IMR-90 (cell line): ENCODE measurements around the gene RAB34. TPM values are rescaled to one million over a fixed set of nuclear protein-coding genes. Genes with fewer than 3 reads are reported as not detected.

Experiments
- NFE2L2 ChIP-seq: fragments of 150-350 bp; IDR thresholded peaks from 2 replicates; pipeline ENCODE4 v1.6.1; 2016; ENCODE audit warnings: low read depth, mild to moderate bottlenecking, low read length
- polyA plus RNA-seq, 3 experiments: library from polyadenylated mRNA; depleted of rRNA; stranded (reverse); fragments of >200 nt; gene quantifications; 2 replicates each; pipeline ENCODE4 v1.2.3, GENCODE V29; 2012; ENCODE audit warnings: low replicate concordance in 1 of 3
- total RNA-seq: library from RNA; depleted of rRNA; stranded (reverse); fragments of >200 nt; gene quantifications from 2 replicates; pipeline ENCODE4 v1.2.3, GENCODE V29; 2012
- TF ChIP-seq, protein P1 (sequence below): conservative IDR thresholded peaks from 2 replicates; pipeline ENCODE4 v1.5.1; 2012; ENCODE audit warnings: mild to moderate bottlenecking, low read depth, low read length, improper control_type of control experiment

RAB34 gene
- total and polyA plus RNA-seq, 2 of the 4 experiments (the other 2 are of a cell fraction), result 351 to 387 TPM

DNA sequence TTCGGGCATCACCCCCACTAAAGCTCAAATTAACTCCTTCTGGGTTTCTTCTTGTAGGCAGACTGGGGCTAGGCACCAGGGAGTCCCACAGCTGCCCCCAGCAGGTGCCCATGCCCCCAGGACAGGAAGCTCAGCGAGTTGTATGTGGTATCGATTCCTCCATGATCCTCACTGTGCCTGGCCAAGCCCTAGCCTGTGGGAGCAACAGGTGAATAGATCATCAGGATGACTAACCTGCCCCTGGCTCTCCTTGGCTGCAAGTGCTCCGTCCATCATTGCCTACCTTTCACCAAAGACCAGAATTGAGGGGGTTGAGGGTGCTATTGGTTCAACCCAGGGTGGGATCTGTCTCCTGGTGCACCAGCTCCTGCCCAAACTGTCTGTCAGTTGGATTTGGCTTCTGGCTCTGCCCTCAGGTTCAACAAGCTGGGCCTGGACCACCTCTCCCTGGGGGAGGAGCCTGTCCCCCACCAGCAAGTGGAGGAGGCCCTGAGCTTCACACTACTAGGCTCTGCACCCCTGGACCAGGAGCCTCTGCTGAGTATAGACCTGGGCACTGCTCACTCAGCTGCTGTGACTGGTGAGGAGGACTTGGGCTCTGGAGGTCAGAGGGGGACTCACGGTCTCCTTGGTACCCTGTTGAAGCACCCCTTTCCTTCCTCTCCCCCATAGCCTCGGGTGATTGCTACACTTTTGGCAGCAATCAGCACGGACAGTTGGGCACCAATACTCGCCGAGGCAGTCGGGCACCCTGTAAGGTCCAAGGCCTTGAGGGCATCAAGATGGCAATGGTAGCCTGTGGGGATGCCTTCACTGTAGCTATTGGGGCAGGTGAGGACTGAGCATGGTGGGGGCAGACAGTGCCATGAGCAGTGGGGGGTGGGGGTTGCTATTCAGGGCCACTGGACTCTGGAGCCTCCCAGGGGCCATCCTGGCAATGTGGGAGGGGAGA lies 23.0 kb upstream of the RAB34 start (continued):
- TF ChIP-seq, protein P1, sequence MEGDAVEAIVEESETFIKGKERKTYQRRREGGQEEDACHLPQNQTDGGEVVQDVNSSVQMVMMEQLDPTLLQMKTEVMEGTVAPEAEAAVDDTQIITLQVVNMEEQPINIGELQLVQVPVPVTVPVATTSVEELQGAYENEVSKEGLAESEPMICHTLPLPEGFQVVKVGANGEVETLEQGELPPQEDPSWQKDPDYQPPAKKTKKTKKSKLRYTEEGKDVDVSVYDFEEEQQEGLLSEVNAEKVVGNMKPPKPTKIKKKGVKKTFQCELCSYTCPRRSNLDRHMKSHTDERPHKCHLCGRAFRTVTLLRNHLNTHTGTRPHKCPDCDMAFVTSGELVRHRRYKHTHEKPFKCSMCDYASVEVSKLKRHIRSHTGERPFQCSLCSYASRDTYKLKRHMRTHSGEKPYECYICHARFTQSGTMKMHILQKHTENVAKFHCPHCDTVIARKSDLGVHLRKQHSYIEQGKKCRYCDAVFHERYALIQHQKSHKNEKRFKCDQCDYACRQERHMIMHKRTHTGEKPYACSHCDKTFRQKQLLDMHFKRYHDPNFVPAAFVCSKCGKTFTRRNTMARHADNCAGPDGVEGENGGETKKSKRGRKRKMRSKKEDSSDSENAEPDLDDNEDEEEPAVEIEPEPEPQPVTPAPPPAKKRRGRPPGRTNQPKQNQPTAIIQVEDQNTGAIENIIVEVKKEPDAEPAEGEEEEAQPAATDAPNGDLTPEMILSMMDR, result no peak
- TF ChIP-seq NFE2L2, result no peak
